ENCODE results near the gene MCAM. TPM values are rescaled to one million over a fixed set of nuclear protein-coding genes. Genes with fewer than 3 reads are reported as not detected.

Gene MCAM
- total RNA-seq, 2 donors from 2014 or later = 0.74 to 1.7 TPM

GRCh38 chr11:119266517-119267255 lies 50.2 kb downstream of the MCAM start:
- no peaks in the 10 kb centered on the region for H3K36me3 Mint-ChIP-seq
- no peak overlapping the region for H3K27ac Mint-ChIP-seq
- H3K4me1 Mint-ChIP-seq (ENCODE audit: low read depth in 2 of 2) = peaks cover 5 to 20% of the 10 kb centered on the region in 2 donors
- no peak for DNase-seq (ENCODE audit: low spot score)
- no peaks in the 10 kb centered on the region for H3K9me3 Mint-ChIP-seq
- no peaks in the 10 kb centered on the region for H3K27me3 Mint-ChIP-seq
- H3K4me3 Mint-ChIP-seq = no peak overlapping the region
- ATAC-seq = no peak

GRCh38 chr11:119266063-119266462 lies 50.9 kb downstream of the MCAM start:
- no peaks in the 10 kb centered on the region for H3K36me3 Mint-ChIP-seq
- ATAC-seq = no peak

GRCh38 chr11:119263352-119263940 lies 53.5 kb downstream of the MCAM start:
- H3K4me3 Mint-ChIP-seq = no peak overlapping the region
- DNase-seq (ENCODE audit: low spot score) (no peak), ATAC-seq (peak in 1 of 2 donors; percentile 61)
- no peaks in the 10 kb centered on the region for H3K9me3 Mint-ChIP-seq
- H3K27ac Mint-ChIP-seq = no peak overlapping the region
- peaks cover 20 to 41% of the 10 kb centered on the region in 2 donors for H3K4me1 Mint-ChIP-seq (ENCODE audit: low read depth in 2 of 2)
- no peaks in the 10 kb centered on the region for H3K36me3 Mint-ChIP-seq
- no peaks in the 10 kb centered on the region for H3K27me3 Mint-ChIP-seq

More at GRCh38 chr11:119266063-119266462, 50.9 kb downstream of the MCAM start:
- peaks cover 5 to 20% of the 10 kb centered on the region in 2 donors for H3K4me1 Mint-ChIP-seq (ENCODE audit: low read depth in 2 of 2)
- H3K27ac Mint-ChIP-seq = no peak overlapping the region
- H3K27me3 Mint-ChIP-seq = no peaks in the 10 kb centered on the region
- no peak for DNase-seq (ENCODE audit: low spot score)
- no peak overlapping the region for H3K4me3 Mint-ChIP-seq
- H3K9me3 Mint-ChIP-seq = no peaks in the 10 kb centered on the region

DNA sequence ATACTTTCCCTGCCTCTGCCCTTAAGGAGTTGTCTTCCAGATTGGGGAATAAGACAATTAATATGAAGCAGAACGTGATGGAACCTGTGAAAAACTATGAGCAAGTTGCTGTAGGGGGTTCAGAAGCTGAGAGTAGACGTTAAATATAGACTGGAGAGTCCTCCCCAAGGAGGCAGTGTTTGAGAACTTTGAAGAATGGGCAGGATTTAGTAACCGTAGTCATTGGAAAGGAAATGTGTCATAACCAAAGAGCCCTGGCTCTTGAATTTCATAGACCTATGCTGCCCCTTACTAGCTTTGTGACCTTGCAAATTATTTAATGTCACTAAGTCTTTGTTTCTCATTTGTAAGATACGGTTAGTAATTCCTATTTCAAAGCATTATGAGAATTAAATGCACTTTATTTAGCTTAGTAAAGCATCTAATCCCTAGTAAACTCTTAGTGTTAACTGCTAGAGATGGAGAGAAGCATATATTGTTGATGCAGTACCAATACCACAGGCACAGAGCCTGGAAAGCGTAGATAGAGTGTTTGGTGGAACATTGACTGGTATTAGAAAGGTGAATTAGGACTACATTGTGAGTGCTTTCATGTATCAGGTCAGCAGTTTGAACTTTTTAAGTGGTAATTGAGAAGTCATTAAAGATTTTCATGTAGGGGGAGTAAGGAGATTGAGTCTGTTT lies 54.1 kb downstream of the MCAM start:
- DNase-seq (ENCODE audit: low spot score) (no peak), ATAC-seq (peak; percentile 84 to 87)
- Mint-ChIP-seq H3K9me3 (no peaks in the 10 kb centered on the region), H3K27ac (no peak overlapping the region), H3K27me3 (no peaks in the 10 kb centered on the region), H3K36me3 (no peaks in the 10 kb centered on the region), H3K4me3 (no peak overlapping the region), H3K4me1 (ENCODE audit: low read depth in 2 of 2) (peaks cover 26 to 46% of the 10 kb centered on the region in 2 donors)

DNA sequence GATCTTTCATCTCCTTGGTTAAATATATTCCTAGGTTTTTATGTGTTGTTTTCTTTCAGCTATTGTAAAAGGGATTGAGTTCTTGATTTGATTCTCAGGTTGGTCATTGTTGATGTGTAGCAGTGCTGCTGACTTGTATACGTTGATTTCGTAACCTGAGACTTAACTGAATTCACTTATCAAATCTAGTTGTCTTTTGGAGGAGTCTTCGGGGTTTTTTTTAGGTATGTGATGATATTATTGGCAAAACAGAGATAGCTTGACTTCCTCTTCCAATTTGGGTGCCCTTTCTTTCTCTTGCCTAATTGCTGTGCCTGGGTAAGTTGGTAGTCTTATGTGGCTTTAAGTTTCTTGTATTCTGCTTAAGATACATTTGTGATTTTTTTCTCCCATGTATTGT lies 57.9 kb downstream of the MCAM start:
- Mint-ChIP-seq H3K27ac (peak overlapping the region in 1 of 2 donors; percentile 27), H3K4me3 (no peak overlapping the region), H3K9me3 (no peaks in the 10 kb centered on the region), H3K4me1 (ENCODE audit: low read depth in 2 of 2) (peaks cover 26 to 32% of the 10 kb centered on the region in 2 donors), H3K36me3 (no peaks in the 10 kb centered on the region), H3K27me3 (no peaks in the 10 kb centered on the region)
- DNase-seq (ENCODE audit: low spot score) = no peak
- ATAC-seq = no peak

Other genes starting within 250 kb of the MCAM start
- gene VPS11, start 249.3 kb downstream of the MCAM start, total RNA-seq = 10 to 100 TPM; 34.7 to 42.0 TPM
- 10 to 100 TPM; 18.0 to 53.9 TPM for gene HMBS, start 232.2 kb downstream of the MCAM start, total RNA-seq
- 10 to 100 TPM; 51.9 to 96.2 TPM for gene DPAGT1, start 215.3 kb downstream of the MCAM start, total RNA-seq
- gene C2CD2L, start 209.8 kb downstream of the MCAM start, total RNA-seq = 10 to 100 TPM; 37.9 to 58.4 TPM
- gene HINFP, start 195.6 kb downstream of the MCAM start, total RNA-seq = 10 to 100 TPM; 33.4 to 49.5 TPM
- not detected for gene ABCG4, start 168.1 kb downstream of the MCAM start, total RNA-seq
- gene NLRX1, start 148.4 kb downstream of the MCAM start, total RNA-seq = 10 to 100 TPM; 13.0 to 14.1 TPM
- gene NHERF4, start 131.7 kb downstream of the MCAM start, total RNA-seq = under 1 TPM in 1 of 2 donors, not detected in 1; 0.64 TPM
- gene CBL, start 110.8 kb downstream of the MCAM start, total RNA-seq = 10 to 100 TPM; 29.1 to 50.5 TPM
- gene RNF26, start 17.4 kb upstream of the MCAM start, total RNA-seq = 10 to 100 TPM; 16.6 to 32.5 TPM
- not detected for gene C1QTNF5, start 23.8 kb upstream of the MCAM start, total RNA-seq
- gene MFRP, start 29.6 kb upstream of the MCAM start, total RNA-seq = not detected
- not detected for gene USP2, start 64.6 kb upstream of the MCAM start, total RNA-seq
- gene THY1, start 106.0 kb upstream of the MCAM start, total RNA-seq = not detected

All from natural killer cell treated with Interleukin-12 subunit alpha and Interleukin-12 subunit beta and Interleukin-15 and Interleukin-18, amount 100 ng/mL, for 72 hours (primary cell).